HepG2 (cell line): ENCODE results near the gene GNRHR.

Experiments used
- CTCF ChIP-seq: sonication (generic); formaldehyde crosslinking; IDR thresholded peaks from 2 replicates; pipeline ENCODE4 v1.5.0; 2020; ENCODE audit warnings: mild to moderate bottlenecking, missing genetic modification reagents, moderate library complexity
- E2F1 ChIP-seq: sonication (generic); formaldehyde crosslinking; IDR thresholded peaks from 2 replicates; pipeline ENCODE4 v1.5.0; 2020; ENCODE audit warnings: missing genetic modification reagents
- FOXM1 ChIP-seq: sonication (generic); formaldehyde crosslinking; IDR thresholded peaks from 2 replicates; pipeline ENCODE4 v1.5.0; 2020; ENCODE audit warnings: missing genetic modification reagents
- HCFC1 ChIP-seq: fragments of 150-350 bp; IDR thresholded peaks from 2 replicates; pipeline ENCODE4 v1.6.1; 2014; ENCODE audit warnings: low read depth, low read length
- MAFK ChIP-seq, 2 experiments: IDR thresholded peaks in 1 of 2; conservative IDR thresholded peaks in 1 of 2; 2 replicates each; pipeline ENCODE4 v1.6.1; 2011; ENCODE audit warnings: improper control_type of control experiment in 2 of 2, low read length in 2 of 2
- MYC ChIP-seq: sonication (generic); formaldehyde crosslinking; IDR thresholded peaks from 2 replicates; pipeline ENCODE4 v1.9.0; 2021; ENCODE audit warnings: missing genetic modification reagents, borderline replicate concordance
- MYPOP ChIP-seq: sonication (generic); formaldehyde crosslinking; IDR thresholded peaks from 2 replicates; pipeline ENCODE4 v1.8.1; 2023; ENCODE audit warnings: mild to moderate bottlenecking, moderate library complexity, missing genetic modification reagents
- NR3C1 ChIP-seq: sonication (generic); formaldehyde crosslinking; IDR thresholded peaks from 2 replicates; pipeline ENCODE4 v1.4.0; 2020; ENCODE audit warnings: missing genetic modification reagents
- POLR2A ChIP-seq, 2 experiments: IDR thresholded peaks; 2 replicates each; pipeline ENCODE4 v1.6.1; 2011; ENCODE audit warnings: low read depth in 2 of 2, low read length in 2 of 2, mild to moderate bottlenecking in 1 of 2, moderate library complexity in 1 of 2; ENCODE audit not compliant: insufficient read depth in 1 of 2
- SIN3B ChIP-seq: fragments of 150-350 bp; IDR thresholded peaks from 2 replicates; pipeline ENCODE4 v1.6.1; 2014; ENCODE audit warnings: low read length
- THRA ChIP-seq: sonication (generic); formaldehyde crosslinking; IDR thresholded peaks from 2 replicates; pipeline ENCODE4 v1.4.0; 2020; ENCODE audit warnings: missing genetic modification reagents, borderline replicate concordance
- USF2 ChIP-seq, 2 experiments: sonication (generic) in 1 of 2; formaldehyde crosslinking in 1 of 2; IDR thresholded peaks; 2 replicates each; pipeline versions ENCODE4 v1.5.1 to v1.6.1; 2011 to 2020; ENCODE audit warnings: borderline replicate concordance in 1 of 2, low read depth in 1 of 2, low read length in 1 of 2, mild to moderate bottlenecking in 1 of 2, missing genetic modification reagents in 1 of 2, moderate library complexity in 1 of 2
- ZNF749 ChIP-seq: sonication (generic); formaldehyde crosslinking; IDR thresholded peaks from 2 replicates; pipeline ENCODE4 v1.8.0; 2022; ENCODE audit warnings: mild to moderate bottlenecking, missing genetic modification reagents, moderate library complexity, borderline replicate concordance

- TF ChIP-seq USF2 (IDR thresholded peaks at IDR 0.05; ENCODE audit: low read depth, low read length), result no peak
- TF ChIP-seq USF2 (CRISPR knock-in tag; IDR thresholded peaks at IDR 0.05; ENCODE audit: borderline replicate concordance), result no peak
- TF ChIP-seq MAFK (conservative IDR thresholded peaks at IDR 0.05 in 1 of 2, IDR thresholded peaks at IDR 0.05 in 1 of 2; ENCODE audit: low read length in 2 of 2), result no peak
- no peak for TF ChIP-seq CTCF
- no peak for TF ChIP-seq HCFC1
- no peak for TF ChIP-seq MYC (CRISPR knock-in tag)
- TF ChIP-seq MYPOP (CRISPR knock-in tag), result no peak
- no peak for TF ChIP-seq SIN3B
- no peak for TF ChIP-seq ZNF749 (CRISPR knock-in tag)
- TF ChIP-seq NR3C1 (CRISPR knock-in tag), result no peak
- no peak for TF ChIP-seq THRA (CRISPR knock-in tag)
- no peak for TF ChIP-seq E2F1 (CRISPR knock-in tag)
- no peak for TF ChIP-seq POLR2A (IDR thresholded peaks at IDR 0.05; ENCODE audit: insufficient read depth in 1 of 2, low read depth in 2 of 2, low read length in 2 of 2)
- no peak for TF ChIP-seq FOXM1 (CRISPR knock-in tag)
Measured at GRCh38 chr4:67694662-67695061, 59.5 kb downstream of the GNRHR start.
